Measurements from ENCODE around the gene COL6A1.

COL6A1 gene

GRCh38 chr21:45990741-45991605 is 9.4 kb downstream of the COL6A1 start:
- Histone ChIP-seq H3K79me2 (ENCODE audit: low read length) (no peaks in the 10 kb centered on the region), H3K36me3 (replicated peaks; ENCODE audit: low read depth, low read length) (no peaks in the 10 kb centered on the region), H3K9ac (ENCODE audit: low read length) (no peak overlapping the region), H3K9me3 (ENCODE audit: insufficient read depth, low read length) (no peaks in the 10 kb centered on the region), H3K4me2 (ENCODE audit: low read length) (no peak overlapping the region), H3K4me3 (ENCODE audit: low read length) (no peak overlapping the region), H3K4me1 (ENCODE audit: low read length) (no peaks in the 10 kb centered on the region), H3K27ac (ENCODE audit: low read length) (no peak overlapping the region), H3K27me3 (ENCODE audit: low read depth, low read length) (no peaks in the 10 kb centered on the region), H4K20me1 (ENCODE audit: insufficient read depth, low read length) (no peaks in the 10 kb centered on the region), H2AFZ (ENCODE audit: low read depth, low read length) (no peak overlapping the region)
- no peak for TF ChIP-seq CTCF (IDR thresholded peaks at IDR 0.05; ENCODE audit: low read depth, low read length)
- TF ChIP-seq EZH2phosphoT487 (IDR thresholded peaks at IDR 0.05; ENCODE audit: low read depth) = no peak

DNA sequence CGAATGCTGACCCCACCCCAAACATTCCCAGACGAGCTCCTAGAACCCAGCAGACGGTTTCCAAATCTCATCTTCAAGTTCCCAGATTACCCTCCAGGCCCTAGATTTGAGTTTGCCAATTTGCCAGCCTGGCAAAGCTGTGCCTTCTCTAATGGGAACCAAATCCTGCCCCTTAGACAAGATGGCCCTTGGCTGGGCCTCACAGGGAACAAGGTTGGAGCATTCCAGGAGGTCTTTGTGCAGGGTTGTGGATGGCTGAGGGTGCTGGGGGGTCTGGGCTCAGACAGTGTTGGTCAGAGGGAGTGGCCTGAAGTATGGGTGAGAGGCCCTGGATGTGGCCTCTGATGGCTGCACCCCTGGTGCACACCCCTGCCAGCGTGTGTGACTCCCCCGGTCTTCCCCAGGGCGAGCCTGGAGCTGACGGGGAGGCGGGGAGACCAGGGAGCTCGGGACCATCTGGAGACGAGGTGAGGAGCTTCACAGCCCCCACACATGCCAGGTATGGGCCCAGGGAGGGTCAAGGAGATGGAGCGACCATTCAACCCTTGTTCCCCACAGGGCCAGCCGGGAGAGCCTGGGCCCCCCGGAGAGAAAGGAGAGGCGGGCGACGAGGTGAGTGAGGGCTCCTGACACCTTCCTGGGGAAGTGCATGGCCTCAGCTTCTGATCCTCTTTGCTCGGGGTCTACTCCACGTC is 10.2 kb downstream of the COL6A1 start:
- H3K36me3 ChIP-seq (replicated peaks; ENCODE audit: low read depth, low read length) = no peaks in the 10 kb centered on the region
- no peak overlapping the region for H3K4me3 ChIP-seq (ENCODE audit: low read length)
- H3K27me3 ChIP-seq (ENCODE audit: low read depth, low read length) = no peaks in the 10 kb centered on the region
- H4K20me1 ChIP-seq (ENCODE audit: insufficient read depth, low read length) = no peaks in the 10 kb centered on the region
- H3K27ac ChIP-seq (ENCODE audit: low read length) = no peak overlapping the region
- H3K79me2 ChIP-seq (ENCODE audit: low read length) = no peaks in the 10 kb centered on the region
- H3K4me1 ChIP-seq (ENCODE audit: low read length) = no peaks in the 10 kb centered on the region
- TF ChIP-seq EZH2phosphoT487 (IDR thresholded peaks at IDR 0.05; ENCODE audit: low read depth) = no peak
- no peak overlapping the region for H2AFZ ChIP-seq (ENCODE audit: low read depth, low read length)
- H3K9ac ChIP-seq (ENCODE audit: low read length) = no peak overlapping the region
- no peak overlapping the region for H3K4me2 ChIP-seq (ENCODE audit: low read length)
- no peaks in the 10 kb centered on the region for H3K9me3 ChIP-seq (ENCODE audit: insufficient read depth, low read length)

- Histone ChIP-seq H3K79me2 (ENCODE audit: low read length) (no peaks in the 10 kb centered on the region), H4K20me1 (ENCODE audit: insufficient read depth, low read length) (no peaks in the 10 kb centered on the region), H3K9me3 (ENCODE audit: insufficient read depth, low read length) (no peaks in the 10 kb centered on the region), H3K27ac (ENCODE audit: low read length) (no peak overlapping the region), H3K27me3 (ENCODE audit: low read depth, low read length) (no peaks in the 10 kb centered on the region), H2AFZ (ENCODE audit: low read depth, low read length) (no peak overlapping the region), H3K4me2 (ENCODE audit: low read length) (no peak overlapping the region), H3K4me1 (ENCODE audit: low read length) (no peaks in the 10 kb centered on the region), H3K4me3 (ENCODE audit: low read length) (no peak overlapping the region), H3K9ac (ENCODE audit: low read length) (no peak overlapping the region), H3K36me3 (replicated peaks; ENCODE audit: low read depth, low read length) (no peaks in the 10 kb centered on the region)
- TF ChIP-seq EZH2phosphoT487 (IDR thresholded peaks at IDR 0.05; ENCODE audit: low read depth) (no peak), CTCF (IDR thresholded peaks at IDR 0.05; ENCODE audit: low read depth, low read length) (no peak)
Observed at GRCh38 chr21:45992301-45993209, 11.0 kb downstream of the COL6A1 start.

GRCh38 chr21:45993210-45994085 is 11.9 kb downstream of the COL6A1 start:
- Histone ChIP-seq H3K4me1 (ENCODE audit: low read length) (no peaks in the 10 kb centered on the region), H3K27ac (ENCODE audit: low read length) (no peak overlapping the region), H3K9ac (ENCODE audit: low read length) (no peak overlapping the region), H3K27me3 (ENCODE audit: low read depth, low read length) (no peaks in the 10 kb centered on the region), H4K20me1 (ENCODE audit: insufficient read depth, low read length) (no peaks in the 10 kb centered on the region), H3K36me3 (replicated peaks; ENCODE audit: low read depth, low read length) (no peaks in the 10 kb centered on the region), H3K9me3 (ENCODE audit: insufficient read depth, low read length) (no peaks in the 10 kb centered on the region), H3K4me2 (ENCODE audit: low read length) (no peak overlapping the region), H2AFZ (ENCODE audit: low read depth, low read length) (no peak overlapping the region), H3K79me2 (ENCODE audit: low read length) (no peaks in the 10 kb centered on the region), H3K4me3 (ENCODE audit: low read length) (no peak overlapping the region)
- TF ChIP-seq CTCF (IDR thresholded peaks at IDR 0.05; ENCODE audit: low read depth, low read length) (no peak), EZH2phosphoT487 (IDR thresholded peaks at IDR 0.05; ENCODE audit: low read depth) (no peak)

Data from OCI-LY3 (cell line).